ENCODE data around the gene MFAP5. TPM values are rescaled to one million over a fixed set of nuclear protein-coding genes. Genes with fewer than 3 reads are reported as not detected.

MFAP5 gene
- total and polyA plus RNA-seq, 10 of the 15 experiments (the other 5 are each of a cell fraction or from before 2014, with no cell fraction given): 0.06 to 0.14 (median 0.12) TPM; not detected in 7

DNA sequence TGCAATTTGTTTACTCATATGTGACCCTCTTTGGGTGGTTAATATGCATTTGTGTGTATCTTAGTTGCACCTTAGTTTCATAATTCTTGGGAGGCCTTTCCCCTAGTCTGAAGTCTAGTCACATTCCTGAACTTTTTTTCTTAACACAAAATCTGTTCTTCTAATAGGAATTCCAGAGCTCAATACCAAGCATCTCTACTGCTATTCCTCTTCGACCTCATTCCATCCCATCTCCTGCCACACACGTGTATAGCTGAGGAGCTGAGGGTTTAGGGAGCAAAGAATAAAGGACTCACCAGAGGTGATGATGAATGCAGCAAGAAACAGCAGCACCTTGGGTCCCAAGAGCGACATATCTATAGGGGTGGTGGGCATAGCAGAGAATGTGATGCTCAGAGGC lies 875 bp downstream of the MFAP5 start (continued):
- TF ChIP-seq, protein P1, sequence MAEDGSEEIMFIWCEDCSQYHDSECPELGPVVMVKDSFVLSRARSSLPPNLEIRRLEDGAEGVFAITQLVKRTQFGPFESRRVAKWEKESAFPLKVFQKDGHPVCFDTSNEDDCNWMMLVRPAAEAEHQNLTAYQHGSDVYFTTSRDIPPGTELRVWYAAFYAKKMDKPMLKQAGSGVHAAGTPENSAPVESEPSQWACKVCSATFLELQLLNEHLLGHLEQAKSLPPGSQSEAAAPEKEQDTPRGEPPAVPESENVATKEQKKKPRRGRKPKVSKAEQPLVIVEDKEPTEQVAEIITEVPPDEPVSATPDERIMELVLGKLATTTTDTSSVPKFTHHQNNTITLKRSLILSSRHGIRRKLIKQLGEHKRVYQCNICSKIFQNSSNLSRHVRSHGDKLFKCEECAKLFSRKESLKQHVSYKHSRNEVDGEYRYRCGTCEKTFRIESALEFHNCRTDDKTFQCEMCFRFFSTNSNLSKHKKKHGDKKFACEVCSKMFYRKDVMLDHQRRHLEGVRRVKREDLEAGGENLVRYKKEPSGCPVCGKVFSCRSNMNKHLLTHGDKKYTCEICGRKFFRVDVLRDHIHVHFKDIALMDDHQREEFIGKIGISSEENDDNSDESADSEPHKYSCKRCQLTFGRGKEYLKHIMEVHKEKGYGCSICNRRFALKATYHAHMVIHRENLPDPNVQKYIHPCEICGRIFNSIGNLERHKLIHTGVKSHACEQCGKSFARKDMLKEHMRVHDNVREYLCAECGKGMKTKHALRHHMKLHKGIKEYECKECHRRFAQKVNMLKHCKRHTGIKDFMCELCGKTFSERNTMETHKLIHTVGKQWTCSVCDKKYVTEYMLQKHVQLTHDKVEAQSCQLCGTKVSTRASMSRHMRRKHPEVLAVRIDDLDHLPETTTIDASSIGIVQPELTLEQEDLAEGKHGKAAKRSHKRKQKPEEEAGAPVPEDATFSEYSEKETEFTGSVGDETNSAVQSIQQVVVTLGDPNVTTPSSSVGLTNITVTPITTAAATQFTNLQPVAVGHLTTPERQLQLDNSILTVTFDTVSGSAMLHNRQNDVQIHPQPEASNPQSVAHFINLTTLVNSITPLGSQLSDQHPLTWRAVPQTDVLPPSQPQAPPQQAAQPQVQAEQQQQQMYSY (CRISPR knock-in tag; IDR thresholded peaks at IDR 0.05): no peak

GRCh38 chr12:8661016-8661415 lies 1.6 kb downstream of the MFAP5 start:
- FAIRE-seq (no peak), ATAC-seq (no peak), DNase-seq (ENCODE audit: low read depth, low spot score) (no peak)
- no peak overlapping the region for H3K27ac ChIP-seq (ENCODE audit: control insufficient read depth, insufficient read depth)
- no peaks in the 10 kb centered on the region for H3K36me3 ChIP-seq (ENCODE audit: control insufficient read depth in 2 of 2, insufficient read depth in 2 of 2, low read length in 1 of 2)
- 76% methylated on average over 3 of the region's 3 CpGs for WGBS (ENCODE audit: insufficient coverage, insufficient replicate concordance, low lambda C conversion rate, missing lambda C conversion rate)
- CTCF ChIA-PET: interaction anchor here (0.6 to 1.4 kb wide), 6 partner anchors 10 to 388 kb away, joined by 3 to 7 read pairs (median 4); no protein-coding TSS in a partner anchor
- H3K9ac ChIP-seq (ENCODE audit: control insufficient read depth, insufficient read depth, low read length): no peak overlapping the region
- intact Hi-C loops (cut with micrococcal nuclease; ENCODE audit: unreplicated experiment) (loop anchor here (5.0 kb wide), 1 partner anchor 376 kb away; no protein-coding TSS in a partner anchor), in situ Hi-C loops (cut with MboI) (no loop called here)
- RAD21 ChIA-PET (ENCODE audit: unreplicated experiment): interaction anchor here (0.9 kb wide), 1 partner anchor 163 kb away, joined by 3 read pairs; no protein-coding TSS in a partner anchor
- no peak overlapping the region for H3K4me3 ChIP-seq
- no peak overlapping the region for H2AFZ ChIP-seq (ENCODE audit: control insufficient read depth, low read depth, low read length)
- SMC1A ChIA-PET (ENCODE audit: uncharacterized antibody, unreplicated experiment): interaction anchor here (0.7 to 1.8 kb wide), 3 partner anchors 16 to 900 kb away, joined by 3 to 7 read pairs (median 3); no protein-coding TSS in a partner anchor
- no peak overlapping the region for H3K4me2 ChIP-seq (ENCODE audit: control insufficient read depth, insufficient read depth)
- no peaks in the 10 kb centered on the region for H4K20me1 ChIP-seq (ENCODE audit: control insufficient read depth, insufficient read depth)
- POLR2A ChIA-PET: no interaction called here
- H3K27me3 ChIP-seq (replicated peaks in 1 of 2; ENCODE audit: control insufficient read depth in 2 of 2, insufficient read depth in 2 of 2, low read length in 1 of 2): peaks cover 0 to 5% of the 10 kb centered on the region in 2 experiments; a peak in 2 of 4 replicates
- no TSS peak for BruUV-seq (replicated peaks)
- H3K79me2 ChIP-seq (ENCODE audit: control insufficient read depth, insufficient read depth, low read length): no peaks in the 10 kb centered on the region
- no peaks in the 10 kb centered on the region; the same call in 2 of the 3 replicates for H3K9me3 ChIP-seq (replicated peaks; ENCODE audit: control insufficient read depth, insufficient read depth, low read length)
- H3K4me1 ChIP-seq (ENCODE audit: control insufficient read depth, insufficient read depth, low read length): no peaks in the 10 kb centered on the region
- no peak for TF ChIP-seq ZNF622 (IDR thresholded peaks at IDR 0.05)
- TF ChIP-seq SREBF1 (IDR thresholded peaks at IDR 0.05; ENCODE audit: low read length): no peak
- no peak for TF ChIP-seq SMARCA5 (IDR thresholded peaks at IDR 0.05)
- no peak for TF ChIP-seq ETV6 (conservative IDR thresholded peaks at IDR 0.05 in 1 of 2, IDR thresholded peaks at IDR 0.05 in 1 of 2; ENCODE audit: borderline replicate concordance in 1 of 2, low read depth in 1 of 2)
- no peak for TF ChIP-seq IRF3 (IDR thresholded peaks at IDR 0.05)
- TF ChIP-seq SP1 (IDR thresholded peaks at IDR 0.05; ENCODE audit: low read depth, low read length): no peak
- TF ChIP-seq, protein P2, sequence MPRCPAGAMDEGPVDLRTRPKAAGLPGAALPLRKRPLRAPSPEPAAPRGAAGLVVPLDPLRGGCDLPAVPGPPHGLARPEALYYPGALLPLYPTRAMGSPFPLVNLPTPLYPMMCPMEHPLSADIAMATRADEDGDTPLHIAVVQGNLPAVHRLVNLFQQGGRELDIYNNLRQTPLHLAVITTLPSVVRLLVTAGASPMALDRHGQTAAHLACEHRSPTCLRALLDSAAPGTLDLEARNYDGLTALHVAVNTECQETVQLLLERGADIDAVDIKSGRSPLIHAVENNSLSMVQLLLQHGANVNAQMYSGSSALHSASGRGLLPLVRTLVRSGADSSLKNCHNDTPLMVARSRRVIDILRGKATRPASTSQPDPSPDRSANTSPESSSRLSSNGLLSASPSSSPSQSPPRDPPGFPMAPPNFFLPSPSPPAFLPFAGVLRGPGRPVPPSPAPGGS (IDR thresholded peaks at IDR 0.05; ENCODE audit: borderline replicate concordance, insufficient read depth, low read depth, low read length, poor library complexity, severe bottlenecking): no peak
- no peak for TF ChIP-seq PAX5 (IDR thresholded peaks at IDR 0.05; ENCODE audit: borderline replicate concordance, low read depth, low read length)
- no peak for TF ChIP-seq TAF1 (IDR thresholded peaks at IDR 0.05; ENCODE audit: borderline replicate concordance, low read depth, low read length)
- no peak for TF ChIP-seq RUNX3 (IDR thresholded peaks at IDR 0.05; ENCODE audit: low read length)
- no peak for TF ChIP-seq NRF1 (conservative IDR thresholded peaks at IDR 0.05; ENCODE audit: low read depth, low read length)
- TF ChIP-seq SMAD5 (IDR thresholded peaks at IDR 0.05; ENCODE audit: low read depth): no peak
- no peak for TF ChIP-seq ZNF274 (IDR thresholded peaks at IDR 0.05; ENCODE audit: insufficient read depth, insufficient read length)
